Panc1 (cell line): Measurements from ENCODE around the gene RNF11.

Source experiments
- POLR2AphosphoS5 ChIP-seq: IDR thresholded peaks from 2 replicates; pipeline ENCODE4 v1.6.1; 2012; ENCODE audit warnings: mild to moderate bottlenecking, low read depth, low read length, moderate library complexity
- SIN3A ChIP-seq: IDR thresholded peaks from 2 replicates; pipeline ENCODE4 v1.6.1; 2012; ENCODE audit warnings: low read depth, mild to moderate bottlenecking, low read length, moderate library complexity, borderline replicate concordance; ENCODE audit not compliant: insufficient read depth
- TCF7L2 ChIP-seq: IDR thresholded peaks from 2 replicates; pipeline ENCODE4 v1.6.1; 2011; ENCODE audit warnings: mild to moderate bottlenecking, low read depth, low read length, inconsistent platforms
- TF ChIP-seq, protein P1 (sequence below): fragments of 450-650 bp; IDR thresholded peaks from 2 replicates; pipeline ENCODE4 v1.5.1; 2017; ENCODE audit warnings: mild to moderate bottlenecking
- TF ChIP-seq, protein P2 (sequence below), 2 experiments: IDR thresholded peaks; 2 replicates each; pipeline ENCODE4 v1.6.1; 2011 to 2012; ENCODE audit warnings: low read depth in 2 of 2, control low read depth in 1 of 2, low read length in 1 of 2, mild to moderate bottlenecking in 1 of 2, moderate library complexity in 1 of 2; ENCODE audit not compliant: insufficient read depth in 1 of 2

DNA sequence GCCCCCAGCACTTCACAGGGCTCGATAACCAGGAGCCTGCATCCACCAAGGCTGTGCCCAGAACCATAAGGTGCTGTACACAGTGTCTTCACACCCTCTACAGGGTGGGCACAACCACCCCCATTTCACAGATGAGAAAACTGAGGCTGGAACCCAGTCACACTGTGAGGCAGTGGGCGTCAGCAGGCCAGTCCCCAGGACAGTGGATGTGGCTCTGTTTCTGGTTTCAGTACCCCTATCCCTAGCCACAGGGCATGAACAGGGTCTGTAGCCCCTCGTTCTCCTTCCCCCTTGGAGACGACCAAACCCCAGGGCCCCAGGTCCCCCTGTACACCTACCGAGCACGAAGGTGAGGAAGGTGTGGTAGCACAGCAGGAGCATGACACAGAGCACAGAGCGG lies 66.7 kb downstream of the RNF11 start:
- TF ChIP-seq, protein P1, sequence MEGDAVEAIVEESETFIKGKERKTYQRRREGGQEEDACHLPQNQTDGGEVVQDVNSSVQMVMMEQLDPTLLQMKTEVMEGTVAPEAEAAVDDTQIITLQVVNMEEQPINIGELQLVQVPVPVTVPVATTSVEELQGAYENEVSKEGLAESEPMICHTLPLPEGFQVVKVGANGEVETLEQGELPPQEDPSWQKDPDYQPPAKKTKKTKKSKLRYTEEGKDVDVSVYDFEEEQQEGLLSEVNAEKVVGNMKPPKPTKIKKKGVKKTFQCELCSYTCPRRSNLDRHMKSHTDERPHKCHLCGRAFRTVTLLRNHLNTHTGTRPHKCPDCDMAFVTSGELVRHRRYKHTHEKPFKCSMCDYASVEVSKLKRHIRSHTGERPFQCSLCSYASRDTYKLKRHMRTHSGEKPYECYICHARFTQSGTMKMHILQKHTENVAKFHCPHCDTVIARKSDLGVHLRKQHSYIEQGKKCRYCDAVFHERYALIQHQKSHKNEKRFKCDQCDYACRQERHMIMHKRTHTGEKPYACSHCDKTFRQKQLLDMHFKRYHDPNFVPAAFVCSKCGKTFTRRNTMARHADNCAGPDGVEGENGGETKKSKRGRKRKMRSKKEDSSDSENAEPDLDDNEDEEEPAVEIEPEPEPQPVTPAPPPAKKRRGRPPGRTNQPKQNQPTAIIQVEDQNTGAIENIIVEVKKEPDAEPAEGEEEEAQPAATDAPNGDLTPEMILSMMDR: no peak
- TF ChIP-seq TCF7L2 (no peak), POLR2AphosphoS5 (no peak), SIN3A (no peak)
- TF ChIP-seq, protein P2, sequence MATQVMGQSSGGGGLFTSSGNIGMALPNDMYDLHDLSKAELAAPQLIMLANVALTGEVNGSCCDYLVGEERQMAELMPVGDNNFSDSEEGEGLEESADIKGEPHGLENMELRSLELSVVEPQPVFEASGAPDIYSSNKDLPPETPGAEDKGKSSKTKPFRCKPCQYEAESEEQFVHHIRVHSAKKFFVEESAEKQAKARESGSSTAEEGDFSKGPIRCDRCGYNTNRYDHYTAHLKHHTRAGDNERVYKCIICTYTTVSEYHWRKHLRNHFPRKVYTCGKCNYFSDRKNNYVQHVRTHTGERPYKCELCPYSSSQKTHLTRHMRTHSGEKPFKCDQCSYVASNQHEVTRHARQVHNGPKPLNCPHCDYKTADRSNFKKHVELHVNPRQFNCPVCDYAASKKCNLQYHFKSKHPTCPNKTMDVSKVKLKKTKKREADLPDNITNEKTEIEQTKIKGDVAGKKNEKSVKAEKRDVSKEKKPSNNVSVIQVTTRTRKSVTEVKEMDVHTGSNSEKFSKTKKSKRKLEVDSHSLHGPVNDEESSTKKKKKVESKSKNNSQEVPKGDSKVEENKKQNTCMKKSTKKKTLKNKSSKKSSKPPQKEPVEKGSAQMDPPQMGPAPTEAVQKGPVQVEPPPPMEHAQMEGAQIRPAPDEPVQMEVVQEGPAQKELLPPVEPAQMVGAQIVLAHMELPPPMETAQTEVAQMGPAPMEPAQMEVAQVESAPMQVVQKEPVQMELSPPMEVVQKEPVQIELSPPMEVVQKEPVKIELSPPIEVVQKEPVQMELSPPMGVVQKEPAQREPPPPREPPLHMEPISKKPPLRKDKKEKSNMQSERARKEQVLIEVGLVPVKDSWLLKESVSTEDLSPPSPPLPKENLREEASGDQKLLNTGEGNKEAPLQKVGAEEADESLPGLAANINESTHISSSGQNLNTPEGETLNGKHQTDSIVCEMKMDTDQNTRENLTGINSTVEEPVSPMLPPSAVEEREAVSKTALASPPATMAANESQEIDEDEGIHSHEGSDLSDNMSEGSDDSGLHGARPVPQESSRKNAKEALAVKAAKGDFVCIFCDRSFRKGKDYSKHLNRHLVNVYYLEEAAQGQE (IDR thresholded peaks at IDR 0.05; ENCODE audit: insufficient read depth in 1 of 2, low read depth in 2 of 2, low read length in 1 of 2): no peak
